OCI-LY7 (cell line): ENCODE results near the gene STK4.

Experiments used
- CTCF ChIP-seq: fragments of 200-600 bp; sonication (generic); conservative IDR thresholded peaks from 2 replicates; pipeline ENCODE4 v1.5.1; 2014; ENCODE audit warnings: mild to moderate bottlenecking, antibody characterized with exemption, low read length, moderate library complexity, mixed read lengths
- EZH2phosphoT487 ChIP-seq: fragments of 200-600 bp; sonication (generic); IDR thresholded peaks from 2 replicates; pipeline ENCODE4 v1.6.1; 2018; ENCODE audit warnings: low read depth, borderline replicate concordance, mild to moderate bottlenecking, mixed run types, antibody characterized with exemption, low read length, moderate library complexity, mixed read lengths

DNA sequence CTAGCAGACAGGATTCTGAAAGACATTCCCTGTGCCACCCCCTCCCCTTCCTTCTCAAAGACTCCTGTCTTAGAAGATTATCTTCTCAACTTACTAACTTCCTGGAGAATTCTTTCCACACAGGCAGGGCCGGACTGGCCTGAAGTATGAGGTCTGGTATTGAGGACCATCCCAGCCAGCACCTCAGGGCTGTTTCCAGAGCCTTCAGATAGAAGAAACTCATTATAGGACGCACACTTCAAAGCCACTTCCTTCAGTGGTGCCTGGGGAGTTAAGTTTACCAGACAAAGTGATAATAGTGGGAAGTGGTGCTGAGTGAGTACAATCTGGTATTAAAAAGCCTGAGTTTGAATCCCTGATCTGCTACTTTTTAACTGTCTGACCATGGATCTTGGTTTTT, 119.0 kb downstream of the STK4 start:
- TF ChIP-seq CTCF (no peak), EZH2phosphoT487 (no peak)
